WTC11 (cell line): Measurements from ENCODE around the gene DNAH11. TPM values are rescaled to one million over a fixed set of nuclear protein-coding genes. Genes with fewer than 3 reads are reported as not detected.

Experiments used
- ATAC-seq: fragments of 200-7000 bp; cut with Tn5 transposase; 2 replicates; pipeline ENCODE4 v1.10.0; 2021; ENCODE audit warnings: mild to moderate bottlenecking, moderate library complexity
- CTCF ChIA-PET: fragments of 300-600 bp; sonication (Branson Sonifier 250); formaldehyde crosslinking; loops from one replicate; lab custom pipeline; 2021; ENCODE audit warnings: antibody characterized with exemption; lab: Charles Lee
- POLR2A ChIA-PET: fragments of 350-600 bp; sonication (Branson Sonifier 250); formaldehyde crosslinking; loops from one replicate; lab custom pipeline; 2021; ENCODE audit warnings: antibody characterized with exemption; lab: Charles Lee
- DNase-seq: peaks from one replicate; pipeline ENCODE4 v3.0.0; 2021; ENCODE audit warnings: low spot score
- H3K27ac Mint-ChIP-seq: 2 replicates; pipeline ENCODE4 v1.8.0; 2021; ENCODE audit warnings: mixed read lengths
- H3K27me3 Mint-ChIP-seq: 2 replicates; pipeline ENCODE4 v1.8.0; 2021; ENCODE audit warnings: low read depth, mild to moderate bottlenecking, moderate library complexity, mixed read lengths
- H3K36me3 Mint-ChIP-seq: 2 replicates; pipeline ENCODE4 v1.8.0; 2021; ENCODE audit warnings: mixed read lengths
- H3K4me1 Mint-ChIP-seq: 2 replicates; pipeline ENCODE4 v1.8.0; 2022; ENCODE audit warnings: mixed read lengths
- H3K4me3 Mint-ChIP-seq: 2 replicates; pipeline ENCODE4 v1.8.0; 2021; ENCODE audit warnings: mild to moderate bottlenecking, moderate library complexity, mixed read lengths
- H3K9me3 Mint-ChIP-seq: 2 replicates; pipeline ENCODE4 v1.8.0; 2021; ENCODE audit warnings: mixed read lengths
- AR ChIP-seq: fragments of 250-450 bp; sonication (Bioruptor Pico); IDR thresholded peaks from 2 replicates; pipeline ENCODE4 v1.9.0; 2021; ENCODE audit warnings: mild to moderate bottlenecking
- ATF6 ChIP-seq: sonication (generic); formaldehyde crosslinking; IDR thresholded peaks from 2 replicates; pipeline ENCODE4 v1.8.1; 2023; ENCODE audit warnings: mild to moderate bottlenecking, missing genetic modification reagents
- ESRRA ChIP-seq: sonication (generic); formaldehyde crosslinking; IDR thresholded peaks from 2 replicates; pipeline ENCODE4 v1.8.1; 2022; ENCODE audit warnings: mild to moderate bottlenecking, missing genetic modification reagents, borderline replicate concordance
- HMGA2 ChIP-seq: fragments of 250-450 bp; sonication (Bioruptor Pico); IDR thresholded peaks from 2 replicates; pipeline ENCODE4 v1.4.0; 2021; ENCODE audit warnings: mild to moderate bottlenecking, moderate library complexity
- JAZF1 ChIP-seq: fragments of 250-450 bp; sonication (Bioruptor Pico); IDR thresholded peaks from 2 replicates; pipeline ENCODE4 v1.9.0; 2021; ENCODE audit warnings: moderate library complexity, mild to moderate bottlenecking, inconsistent platforms
- NR2C2 ChIP-seq: sonication (generic); formaldehyde crosslinking; IDR thresholded peaks from 2 replicates; pipeline ENCODE4 v1.8.0; 2022; ENCODE audit warnings: mild to moderate bottlenecking, missing genetic modification reagents
- NR3C1 ChIP-seq: sonication (generic); formaldehyde crosslinking; conservative IDR thresholded peaks from 2 replicates; pipeline ENCODE4 v1.8.1; 2023; ENCODE audit warnings: low read depth, mild to moderate bottlenecking, missing genetic modification reagents
- SMAD3 ChIP-seq: sonication (generic); formaldehyde crosslinking; IDR thresholded peaks from 2 replicates; pipeline ENCODE4 v1.8.0; 2022; ENCODE audit warnings: missing genetic modification reagents, mild to moderate bottlenecking, borderline replicate concordance
- SOX15 ChIP-seq: fragments of 250-450 bp; sonication (Bioruptor Pico); IDR thresholded peaks from 2 replicates; pipeline ENCODE4 v1.9.0; 2021; ENCODE audit warnings: mild to moderate bottlenecking
- TEAD4 ChIP-seq: sonication (generic); formaldehyde crosslinking; IDR thresholded peaks from 2 replicates; pipeline ENCODE4 v1.8.0; 2022; ENCODE audit warnings: mild to moderate bottlenecking, missing genetic modification reagents
- USF1 ChIP-seq: sonication (generic); formaldehyde crosslinking; IDR thresholded peaks from 2 replicates; pipeline ENCODE4 v1.8.0; 2022; ENCODE audit warnings: mild to moderate bottlenecking, missing genetic modification reagents
- USF2 ChIP-seq: sonication (generic); formaldehyde crosslinking; IDR thresholded peaks from 2 replicates; pipeline ENCODE4 v1.8.1; 2023; ENCODE audit warnings: mild to moderate bottlenecking, missing genetic modification reagents, moderate library complexity
- ZNF232 ChIP-seq: sonication (generic); formaldehyde crosslinking; IDR thresholded peaks from 2 replicates; pipeline ENCODE4 v1.8.0; 2022; ENCODE audit warnings: mild to moderate bottlenecking, missing genetic modification reagents
- ZNF423 ChIP-seq: fragments of 250-450 bp; sonication (Bioruptor Pico); IDR thresholded peaks from 2 replicates; pipeline ENCODE4 v2.1.2; 2022; ENCODE audit warnings: mild to moderate bottlenecking, moderate library complexity
- total RNA-seq: library from RNA; stranded (reverse); gene quantifications from 3 replicates; pipeline ENCODE4 v1.2.3, GENCODE V29; 2021
- TF ChIP-seq, protein P1 (sequence below): sonication (generic); formaldehyde crosslinking; IDR thresholded peaks from 2 replicates; pipeline ENCODE4 v1.8.0; 2022; ENCODE audit warnings: missing genetic modification reagents
- TF ChIP-seq, protein P2 (sequence below): fragments of 250-450 bp; sonication (Bioruptor Pico); IDR thresholded peaks from 2 replicates; pipeline ENCODE4 v2.1.2; 2022; ENCODE audit warnings: mild to moderate bottlenecking, moderate library complexity
- TF ChIP-seq, protein P3 (sequence below): fragments of 250-450 bp; sonication (Bioruptor Pico); IDR thresholded peaks from 2 replicates; pipeline ENCODE4 v1.9.0; 2021; ENCODE audit warnings: moderate library complexity, mild to moderate bottlenecking, inconsistent platforms, borderline replicate concordance

The DNAH11 gene
- total RNA-seq, 1 experiment from 2014 or later = 6.4 TPM

DNA sequence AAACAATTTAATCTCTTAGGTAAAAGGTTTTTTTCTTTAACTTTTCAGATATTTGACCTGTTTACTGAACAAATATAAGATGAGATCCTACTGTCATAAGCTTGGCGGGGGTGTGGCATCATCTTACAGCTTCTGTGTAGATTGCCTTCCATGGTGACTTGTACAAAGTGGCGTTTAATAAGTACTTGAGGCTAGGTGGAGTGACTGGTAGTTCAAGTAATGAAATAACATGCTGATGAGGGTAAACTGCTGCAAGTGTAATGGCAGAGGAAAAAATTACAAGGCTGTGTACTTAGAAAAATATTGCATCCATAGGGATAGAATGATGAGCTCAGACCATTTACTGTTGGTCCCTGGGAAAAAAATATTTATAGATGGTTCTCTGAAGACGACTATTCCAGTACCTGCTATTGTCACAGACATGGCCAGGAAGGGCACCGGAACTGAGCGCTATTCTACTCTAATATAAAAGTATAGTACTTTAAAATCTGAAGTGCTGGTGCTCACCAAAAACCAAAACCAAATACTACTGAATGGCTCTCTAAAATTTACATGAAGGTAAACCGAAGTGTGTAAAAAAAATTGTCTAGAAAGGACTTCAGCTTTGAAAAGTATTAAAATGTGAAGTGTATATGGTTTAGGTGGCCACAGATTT lies 42.4 kb downstream of the DNAH11 start (continued):
- TF ChIP-seq, protein P1, sequence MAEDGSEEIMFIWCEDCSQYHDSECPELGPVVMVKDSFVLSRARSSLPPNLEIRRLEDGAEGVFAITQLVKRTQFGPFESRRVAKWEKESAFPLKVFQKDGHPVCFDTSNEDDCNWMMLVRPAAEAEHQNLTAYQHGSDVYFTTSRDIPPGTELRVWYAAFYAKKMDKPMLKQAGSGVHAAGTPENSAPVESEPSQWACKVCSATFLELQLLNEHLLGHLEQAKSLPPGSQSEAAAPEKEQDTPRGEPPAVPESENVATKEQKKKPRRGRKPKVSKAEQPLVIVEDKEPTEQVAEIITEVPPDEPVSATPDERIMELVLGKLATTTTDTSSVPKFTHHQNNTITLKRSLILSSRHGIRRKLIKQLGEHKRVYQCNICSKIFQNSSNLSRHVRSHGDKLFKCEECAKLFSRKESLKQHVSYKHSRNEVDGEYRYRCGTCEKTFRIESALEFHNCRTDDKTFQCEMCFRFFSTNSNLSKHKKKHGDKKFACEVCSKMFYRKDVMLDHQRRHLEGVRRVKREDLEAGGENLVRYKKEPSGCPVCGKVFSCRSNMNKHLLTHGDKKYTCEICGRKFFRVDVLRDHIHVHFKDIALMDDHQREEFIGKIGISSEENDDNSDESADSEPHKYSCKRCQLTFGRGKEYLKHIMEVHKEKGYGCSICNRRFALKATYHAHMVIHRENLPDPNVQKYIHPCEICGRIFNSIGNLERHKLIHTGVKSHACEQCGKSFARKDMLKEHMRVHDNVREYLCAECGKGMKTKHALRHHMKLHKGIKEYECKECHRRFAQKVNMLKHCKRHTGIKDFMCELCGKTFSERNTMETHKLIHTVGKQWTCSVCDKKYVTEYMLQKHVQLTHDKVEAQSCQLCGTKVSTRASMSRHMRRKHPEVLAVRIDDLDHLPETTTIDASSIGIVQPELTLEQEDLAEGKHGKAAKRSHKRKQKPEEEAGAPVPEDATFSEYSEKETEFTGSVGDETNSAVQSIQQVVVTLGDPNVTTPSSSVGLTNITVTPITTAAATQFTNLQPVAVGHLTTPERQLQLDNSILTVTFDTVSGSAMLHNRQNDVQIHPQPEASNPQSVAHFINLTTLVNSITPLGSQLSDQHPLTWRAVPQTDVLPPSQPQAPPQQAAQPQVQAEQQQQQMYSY (CRISPR knock-in tag) = no peak
- TF ChIP-seq, protein P2, sequence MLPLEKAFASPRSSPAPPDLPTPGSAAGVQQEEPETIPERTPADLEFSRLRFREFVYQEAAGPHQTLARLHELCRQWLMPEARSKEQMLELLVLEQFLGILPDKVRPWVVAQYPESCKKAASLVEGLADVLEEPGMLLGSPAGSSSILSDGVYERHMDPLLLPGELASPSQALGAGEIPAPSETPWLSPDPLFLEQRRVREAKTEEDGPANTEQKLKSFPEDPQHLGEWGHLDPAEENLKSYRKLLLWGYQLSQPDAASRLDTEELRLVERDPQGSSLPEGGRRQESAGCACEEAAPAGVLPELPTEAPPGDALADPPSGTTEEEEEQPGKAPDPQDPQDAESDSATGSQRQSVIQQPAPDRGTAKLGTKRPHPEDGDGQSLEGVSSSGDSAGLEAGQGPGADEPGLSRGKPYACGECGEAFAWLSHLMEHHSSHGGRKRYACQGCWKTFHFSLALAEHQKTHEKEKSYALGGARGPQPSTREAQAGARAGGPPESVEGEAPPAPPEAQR = no peak
- no peak for TF ChIP-seq ATF6
- no peak for TF ChIP-seq SOX15 (CRISPR knock-in tag)
- TF ChIP-seq, protein P3, sequence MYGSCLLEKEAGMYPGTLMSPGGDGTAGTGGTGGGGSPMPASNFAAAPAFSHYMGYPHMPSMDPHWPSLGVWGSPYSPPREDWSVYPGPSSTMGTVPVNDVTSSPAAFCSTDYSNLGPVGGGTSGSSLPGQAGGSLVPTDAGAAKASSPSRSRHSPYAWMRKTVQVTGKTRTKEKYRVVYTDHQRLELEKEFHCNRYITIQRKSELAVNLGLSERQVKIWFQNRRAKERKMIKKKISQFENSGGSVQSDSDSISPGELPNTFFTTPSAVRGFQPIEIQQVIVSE (CRISPR knock-in tag) = no peak
- no peak for TF ChIP-seq NR3C1
- no peak for TF ChIP-seq ZNF423 (CRISPR knock-in tag)
- no peak for TF ChIP-seq SMAD3

DNA sequence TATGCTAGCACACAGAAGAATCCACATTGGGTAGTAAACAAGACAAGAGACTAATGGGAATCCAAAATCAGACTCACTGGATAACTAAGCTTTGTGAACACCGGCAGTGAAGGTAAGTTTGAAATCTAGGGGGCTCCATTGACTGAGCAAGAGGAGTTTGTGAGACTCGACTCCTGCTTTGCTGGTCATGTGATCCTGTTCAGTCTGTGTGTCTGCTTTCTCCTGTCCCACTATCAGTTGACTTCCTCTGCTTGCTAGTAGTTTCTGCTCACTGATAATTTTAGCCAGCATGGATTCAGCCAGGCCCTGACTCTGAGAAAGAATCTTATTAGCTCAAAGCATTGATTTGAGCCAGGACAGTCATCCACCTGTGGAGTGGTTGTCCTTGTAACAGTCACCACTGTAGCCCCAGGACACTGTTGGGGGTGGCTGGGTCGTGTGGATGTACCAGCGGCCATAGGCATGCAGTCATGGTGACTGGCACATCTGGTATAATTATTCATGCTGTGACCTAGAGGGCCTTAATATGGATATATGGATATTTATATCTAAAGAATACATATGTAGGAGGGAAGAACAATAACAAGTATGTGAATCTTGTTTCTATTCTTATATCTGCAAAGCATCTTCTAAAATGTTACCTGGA lies 44.4 kb downstream of the DNAH11 start:
- H3K36me3 Mint-ChIP-seq = peaks cover 20% of the 10 kb centered on the region
- no peaks in the 10 kb centered on the region for H3K27me3 Mint-ChIP-seq
- ChIA-PET POLR2A (no interaction called here), CTCF (interaction anchor here (0.8 to 1.1 kb wide), 3 partner anchors 19 to 180 kb away, joined by 3 to 8 read pairs (median 4); no protein-coding TSS in a partner anchor)
- no peak overlapping the region for H3K4me3 Mint-ChIP-seq
- peak; percentile 41; the same call in 1 of the 2 replicates for ATAC-seq
- no peak for DNase-seq
- H3K4me1 Mint-ChIP-seq = no peaks in the 10 kb centered on the region
- no peak overlapping the region for H3K27ac Mint-ChIP-seq
- peaks cover 20% of the 10 kb centered on the region for H3K9me3 Mint-ChIP-seq
- peak; percentile 73 for TF ChIP-seq USF2 (CRISPR knock-in tag)
- TF ChIP-seq USF1 (CRISPR knock-in tag) = 0 out of 2 replicates have a peak, but pooled peaks have one; percentile 19
- no peak for TF ChIP-seq JAZF1 (CRISPR knock-in tag)

DNA sequence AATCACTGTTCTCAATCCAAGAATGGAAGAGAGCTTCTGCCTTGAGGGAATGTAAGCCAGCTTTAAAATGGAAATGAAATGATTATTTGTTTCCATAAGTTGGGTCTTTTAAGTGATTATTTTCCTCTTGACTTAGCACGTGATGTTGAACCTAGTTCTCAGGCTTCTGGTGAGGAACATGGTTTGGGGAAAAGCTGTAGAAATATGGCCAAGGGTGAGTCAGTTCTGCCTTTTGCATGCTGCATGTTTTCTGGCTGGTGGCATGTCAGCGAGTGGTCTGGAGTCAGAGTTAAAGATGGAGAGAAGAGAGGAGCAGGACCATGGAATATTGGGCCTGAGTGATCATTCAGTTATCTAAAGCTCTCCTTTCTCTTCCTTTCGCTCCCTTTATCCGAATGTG lies 54.0 kb downstream of the DNAH11 start:
- Mint-ChIP-seq H3K4me3 (no peak overlapping the region), H3K27me3 (no peaks in the 10 kb centered on the region), H3K27ac (no peak overlapping the region), H3K9me3 (peaks cover 25% of the 10 kb centered on the region), H3K36me3 (peaks cover 22% of the 10 kb centered on the region), H3K4me1 (peaks cover 5% of the 10 kb centered on the region)
- POLR2A ChIA-PET = no interaction called here
- no peak for ATAC-seq
- CTCF ChIA-PET = no interaction called here
- no peak for DNase-seq
- TF ChIP-seq NR2C2 (CRISPR knock-in tag) = no peak
- TF ChIP-seq AR = no peak
- no peak for TF ChIP-seq TEAD4
- no peak for TF ChIP-seq USF2 (CRISPR knock-in tag)
- TF ChIP-seq ESRRA (CRISPR knock-in tag) = no peak
- no peak for TF ChIP-seq SOX15 (CRISPR knock-in tag)
- TF ChIP-seq NR3C1 = no peak
- no peak for TF ChIP-seq ZNF232
- no peak for TF ChIP-seq HMGA2
